SU-DHL-6 (cell line): ENCODE results near the gene PLEKHA5.

ENCODE experiments used
- EZH2phosphoT487 ChIP-seq: fragments of 200-600 bp; sonication (generic), shearing (Covaris generic); conservative IDR thresholded peaks from 2 replicates; pipeline ENCODE4 v1.6.1; 2018; ENCODE audit warnings: mild to moderate bottlenecking, antibody characterized with exemption, low read length, moderate library complexity, mixed read lengths
- TF ChIP-seq, protein P1 (sequence below): fragments of 200-600 bp; sonication (generic); IDR thresholded peaks from one replicate; pipeline ENCODE4 v1.5.1; 2017; ENCODE audit warnings: antibody characterized with exemption, mild to moderate bottlenecking, low read length, moderate library complexity; ENCODE audit not compliant: insufficient read depth, poor library complexity, severe bottlenecking

DNA sequence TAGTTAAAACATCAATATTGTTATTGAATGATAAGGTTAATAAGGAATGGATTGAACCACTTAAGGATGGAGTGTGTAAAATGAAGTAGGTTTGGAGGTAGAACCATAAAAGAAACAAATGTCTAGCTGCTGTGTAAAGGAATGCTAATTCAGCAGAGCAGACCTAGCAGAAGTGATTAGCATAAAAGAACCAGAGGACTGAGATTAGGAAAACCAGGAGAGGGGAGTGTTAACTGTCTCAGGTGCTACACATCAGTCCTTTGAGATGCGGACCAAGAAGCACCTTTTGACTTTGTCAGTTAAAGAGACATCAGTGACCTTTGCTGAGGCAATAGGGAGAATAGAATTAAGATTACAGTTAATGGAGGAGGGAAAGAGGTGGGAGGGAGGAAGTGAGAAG lies 84.5 kb downstream of the PLEKHA5 start:
- TF ChIP-seq, protein P1, sequence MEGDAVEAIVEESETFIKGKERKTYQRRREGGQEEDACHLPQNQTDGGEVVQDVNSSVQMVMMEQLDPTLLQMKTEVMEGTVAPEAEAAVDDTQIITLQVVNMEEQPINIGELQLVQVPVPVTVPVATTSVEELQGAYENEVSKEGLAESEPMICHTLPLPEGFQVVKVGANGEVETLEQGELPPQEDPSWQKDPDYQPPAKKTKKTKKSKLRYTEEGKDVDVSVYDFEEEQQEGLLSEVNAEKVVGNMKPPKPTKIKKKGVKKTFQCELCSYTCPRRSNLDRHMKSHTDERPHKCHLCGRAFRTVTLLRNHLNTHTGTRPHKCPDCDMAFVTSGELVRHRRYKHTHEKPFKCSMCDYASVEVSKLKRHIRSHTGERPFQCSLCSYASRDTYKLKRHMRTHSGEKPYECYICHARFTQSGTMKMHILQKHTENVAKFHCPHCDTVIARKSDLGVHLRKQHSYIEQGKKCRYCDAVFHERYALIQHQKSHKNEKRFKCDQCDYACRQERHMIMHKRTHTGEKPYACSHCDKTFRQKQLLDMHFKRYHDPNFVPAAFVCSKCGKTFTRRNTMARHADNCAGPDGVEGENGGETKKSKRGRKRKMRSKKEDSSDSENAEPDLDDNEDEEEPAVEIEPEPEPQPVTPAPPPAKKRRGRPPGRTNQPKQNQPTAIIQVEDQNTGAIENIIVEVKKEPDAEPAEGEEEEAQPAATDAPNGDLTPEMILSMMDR: no peak
- TF ChIP-seq EZH2phosphoT487: no peak
